HL-60/S4 treated with phorbol 12-myristate 13-acetate at 8.2 ng/mL for 4 days and 3 days (cell line): ENCODE measurements around the gene RPTOR.
"Not testable (repeated sequence)": the region's sequence is repeated elsewhere in the genome, so short reads cannot be mapped to it uniquely, and the experiment has no call there.

Experiments used
- in situ Hi-C: fragments of 300-500 bp; cut with MboI; formaldehyde crosslinking; loops from 2 replicates; pipeline ENCODE4 v1.15.0; 2022; ENCODE audit warnings: low sequenced_read_pairs

RPTOR gene, protein sequence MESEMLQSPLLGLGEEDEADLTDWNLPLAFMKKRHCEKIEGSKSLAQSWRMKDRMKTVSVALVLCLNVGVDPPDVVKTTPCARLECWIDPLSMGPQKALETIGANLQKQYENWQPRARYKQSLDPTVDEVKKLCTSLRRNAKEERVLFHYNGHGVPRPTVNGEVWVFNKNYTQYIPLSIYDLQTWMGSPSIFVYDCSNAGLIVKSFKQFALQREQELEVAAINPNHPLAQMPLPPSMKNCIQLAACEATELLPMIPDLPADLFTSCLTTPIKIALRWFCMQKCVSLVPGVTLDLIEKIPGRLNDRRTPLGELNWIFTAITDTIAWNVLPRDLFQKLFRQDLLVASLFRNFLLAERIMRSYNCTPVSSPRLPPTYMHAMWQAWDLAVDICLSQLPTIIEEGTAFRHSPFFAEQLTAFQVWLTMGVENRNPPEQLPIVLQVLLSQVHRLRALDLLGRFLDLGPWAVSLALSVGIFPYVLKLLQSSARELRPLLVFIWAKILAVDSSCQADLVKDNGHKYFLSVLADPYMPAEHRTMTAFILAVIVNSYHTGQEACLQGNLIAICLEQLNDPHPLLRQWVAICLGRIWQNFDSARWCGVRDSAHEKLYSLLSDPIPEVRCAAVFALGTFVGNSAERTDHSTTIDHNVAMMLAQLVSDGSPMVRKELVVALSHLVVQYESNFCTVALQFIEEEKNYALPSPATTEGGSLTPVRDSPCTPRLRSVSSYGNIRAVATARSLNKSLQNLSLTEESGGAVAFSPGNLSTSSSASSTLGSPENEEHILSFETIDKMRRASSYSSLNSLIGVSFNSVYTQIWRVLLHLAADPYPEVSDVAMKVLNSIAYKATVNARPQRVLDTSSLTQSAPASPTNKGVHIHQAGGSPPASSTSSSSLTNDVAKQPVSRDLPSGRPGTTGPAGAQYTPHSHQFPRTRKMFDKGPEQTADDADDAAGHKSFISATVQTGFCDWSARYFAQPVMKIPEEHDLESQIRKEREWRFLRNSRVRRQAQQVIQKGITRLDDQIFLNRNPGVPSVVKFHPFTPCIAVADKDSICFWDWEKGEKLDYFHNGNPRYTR (N-terminal part only)

DNA sequence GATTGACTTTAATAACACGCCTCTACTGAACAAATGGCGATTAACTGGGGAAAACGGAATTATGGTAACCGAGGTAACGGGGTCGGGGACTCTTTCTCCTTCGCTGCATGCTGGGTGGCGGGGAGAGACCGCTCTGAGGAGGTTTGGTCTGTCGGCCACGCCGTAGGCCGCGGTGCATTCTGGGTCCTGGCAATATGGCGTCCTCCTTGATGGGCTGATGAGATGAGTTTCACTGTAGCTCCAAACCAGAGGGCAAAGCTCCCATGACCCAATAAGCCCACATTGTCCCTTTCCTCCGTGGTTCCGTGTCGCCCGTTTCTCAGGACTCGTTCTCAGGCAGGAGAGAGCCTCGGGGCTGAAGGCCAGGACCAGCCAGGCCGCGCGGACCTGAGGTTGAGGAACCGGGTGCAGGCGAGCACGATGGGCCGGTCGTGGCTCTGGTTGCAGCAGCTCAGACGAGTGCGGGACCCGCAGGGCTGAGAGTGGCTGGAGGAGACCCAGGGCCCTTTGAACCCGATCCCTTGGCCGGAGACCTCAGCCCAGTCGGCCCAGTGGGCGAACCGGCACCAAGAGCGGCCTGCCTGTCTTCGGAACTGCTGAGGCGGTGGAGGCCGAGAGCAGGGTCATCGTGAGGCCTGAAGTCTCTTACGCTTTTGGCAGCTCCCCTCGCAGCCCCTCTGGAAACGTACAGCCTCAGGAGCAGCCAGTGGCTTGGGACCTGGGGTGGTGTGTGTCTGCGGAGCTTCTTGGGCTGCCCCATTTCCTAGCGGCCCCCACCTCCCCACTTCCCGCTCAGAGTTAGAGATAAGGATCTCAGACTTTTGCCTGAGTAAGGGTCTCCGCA is at the start of gene RPTOR:
TSS of gene RPTOR (plus strand) at position 184 of the 844 bp plus-strand sequence. CDS start 792 bp downstream, outside the sequence.
- in situ Hi-C loops = no loop called here

DNA sequence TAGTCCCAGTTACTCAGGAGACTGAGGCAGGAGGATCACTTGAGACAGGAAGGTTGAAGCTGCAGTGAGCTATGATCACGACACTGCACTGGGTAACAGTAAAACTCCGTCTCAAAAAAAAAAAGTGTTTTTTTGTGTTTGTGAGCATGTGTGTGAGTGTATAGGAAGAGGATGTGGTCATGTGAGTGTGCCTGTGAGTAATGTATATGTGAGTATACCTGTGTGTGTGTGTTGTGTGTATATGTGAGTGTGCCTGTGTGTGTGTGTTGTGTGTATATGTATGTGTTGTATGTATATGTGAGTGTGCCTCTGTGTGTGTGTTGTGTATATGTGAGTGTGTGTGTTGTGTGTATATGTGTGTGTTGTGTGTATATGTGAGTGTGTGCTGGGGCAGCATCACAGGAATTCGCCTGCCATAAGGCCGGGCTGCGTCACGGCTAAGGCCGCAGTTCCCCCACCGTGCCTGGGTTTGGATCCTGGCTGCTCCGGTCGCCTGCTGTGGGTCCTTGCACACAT is 46.9 kb upstream of the RPTOR start:
- in situ Hi-C loops = no loop called here

GRCh38 chr17:80498242-80498919 is 46.3 kb upstream of the RPTOR start:
- in situ Hi-C loops = no loop called here

DNA sequence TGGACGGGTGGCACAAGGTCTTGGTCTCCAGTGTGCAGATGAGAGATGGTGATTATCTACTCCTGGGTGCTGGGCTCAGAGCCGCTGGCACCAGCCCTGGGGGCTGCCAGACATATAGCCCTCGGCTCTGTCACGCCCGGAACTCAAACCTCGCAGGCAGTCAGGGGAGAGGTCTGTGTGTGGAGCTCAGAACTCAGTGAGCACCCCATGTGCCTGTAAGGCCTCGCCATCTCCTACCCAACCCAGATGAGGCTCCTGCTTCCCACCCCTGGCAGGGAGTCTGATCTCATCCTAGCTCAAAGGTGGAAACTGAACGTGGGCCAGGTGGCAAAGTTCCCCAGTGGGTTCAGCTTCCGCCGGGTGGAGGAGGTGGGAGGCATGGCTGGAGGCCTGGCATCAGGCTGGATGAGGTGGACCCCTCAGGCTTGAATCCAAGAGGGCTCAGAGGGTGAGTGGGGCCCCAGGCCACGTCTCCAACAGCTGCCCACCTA is 45.7 kb upstream of the RPTOR start:
- in situ Hi-C loops = no loop called here

DNA sequence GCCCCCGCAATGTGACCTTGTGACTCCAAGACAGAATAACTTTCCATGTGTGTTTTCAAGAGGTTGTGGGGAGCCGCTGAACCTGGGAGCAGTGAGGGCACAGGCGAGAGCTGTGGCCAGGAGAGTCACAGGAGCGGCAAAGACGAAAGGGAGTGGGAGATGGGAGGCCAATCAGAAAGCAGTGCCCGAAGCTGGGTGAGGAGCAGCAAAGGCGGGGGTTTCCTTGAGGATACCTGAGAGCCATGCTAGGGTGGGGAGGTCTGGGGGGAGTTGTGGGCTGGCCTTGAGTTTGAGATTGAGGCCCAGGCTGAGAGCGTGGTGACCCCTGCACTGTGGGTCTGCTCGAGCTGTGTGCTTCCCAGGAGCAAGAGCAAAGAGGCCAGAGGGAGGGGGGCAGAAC is 45.1 kb upstream of the RPTOR start:
- in situ Hi-C loops = no loop called here

- in situ Hi-C loops = no loop called here
Measured at GRCh38 chr17:80499961-80500665, 44.5 kb upstream of the RPTOR start.

DNA sequence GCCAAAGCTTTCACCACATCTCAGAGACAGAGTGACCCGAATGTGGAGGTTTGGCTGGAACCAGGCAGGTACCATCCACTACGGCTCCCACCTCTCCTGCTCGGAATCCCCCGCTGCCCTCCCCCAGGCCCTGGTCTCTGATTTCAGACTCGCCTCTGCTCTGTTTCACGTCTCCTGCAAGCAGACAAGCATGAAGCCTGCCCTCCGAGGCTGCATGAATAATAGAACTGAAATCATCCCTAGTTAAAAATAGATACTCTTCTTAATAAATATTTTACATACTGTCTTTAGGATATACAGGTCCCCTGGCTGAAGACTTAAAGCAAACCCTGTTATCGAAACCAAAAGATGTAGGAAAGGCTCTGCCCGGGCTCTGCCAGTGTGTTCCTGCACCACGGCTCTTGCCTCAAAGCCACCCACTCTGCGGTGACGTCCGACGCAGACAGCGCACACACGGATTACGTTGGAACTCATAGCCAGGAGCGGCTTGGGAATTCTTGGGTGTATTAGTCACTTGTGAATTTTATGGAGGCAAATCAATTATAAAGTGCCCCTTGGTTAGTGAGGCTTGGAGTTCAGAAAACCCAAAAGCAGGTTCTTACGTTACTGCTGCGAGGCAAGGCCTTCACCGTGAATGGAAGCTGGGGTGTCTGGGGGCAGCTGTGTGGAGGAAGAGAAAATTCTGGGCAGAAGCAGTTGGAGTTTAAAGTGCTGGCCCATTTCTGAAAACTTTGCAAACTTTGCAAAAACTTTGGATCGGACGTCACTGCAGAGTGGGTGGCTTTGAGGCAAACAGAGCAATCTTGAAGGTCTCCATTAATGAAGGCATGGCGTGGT is 42.7 kb upstream of the RPTOR start:
- in situ Hi-C loops = no loop called here

- in situ Hi-C loops = no loop called here
Measured at GRCh38 chr17:80502578-80502877, 42.1 kb upstream of the RPTOR start.

DNA sequence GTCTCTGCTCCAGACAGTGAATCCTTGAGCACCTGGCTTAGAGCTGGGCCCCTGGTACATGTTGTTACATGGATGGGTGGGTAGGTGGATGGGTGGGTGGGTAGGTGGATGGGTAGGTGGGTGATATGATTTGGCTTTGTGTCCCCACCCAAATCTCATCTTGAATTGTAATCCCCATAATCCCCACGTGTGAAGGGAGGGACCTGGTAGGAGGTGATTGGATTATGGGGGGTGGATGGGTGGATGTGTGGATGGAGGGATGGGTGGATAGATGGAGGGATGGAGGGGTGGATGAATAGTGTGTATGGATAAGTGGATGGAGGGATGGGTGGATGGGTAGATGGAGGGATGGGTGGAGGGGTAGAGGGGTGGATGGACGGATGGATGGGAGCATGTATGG is 41.6 kb upstream of the RPTOR start:
- in situ Hi-C loops = no loop called here

DNA sequence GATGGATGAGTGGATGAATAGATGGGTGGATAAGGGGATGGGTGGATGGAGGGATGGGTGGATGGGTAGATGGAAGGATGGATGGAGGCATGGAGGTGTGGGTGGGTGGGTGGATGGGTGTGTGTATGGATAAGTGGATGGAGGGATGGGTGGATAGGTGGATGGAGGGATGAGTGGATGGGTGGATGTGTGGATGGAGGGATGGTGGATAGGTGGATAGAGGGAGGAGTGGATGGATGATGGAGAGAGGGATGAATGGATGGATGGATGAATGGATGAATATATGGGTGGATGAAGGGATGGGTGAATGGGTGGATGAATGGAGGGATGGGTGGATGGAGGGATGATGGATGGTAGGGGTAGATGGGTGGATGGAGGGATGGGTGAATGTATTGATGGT is 40.7 kb upstream of the RPTOR start:
- in situ Hi-C loops = no loop called here

DNA sequence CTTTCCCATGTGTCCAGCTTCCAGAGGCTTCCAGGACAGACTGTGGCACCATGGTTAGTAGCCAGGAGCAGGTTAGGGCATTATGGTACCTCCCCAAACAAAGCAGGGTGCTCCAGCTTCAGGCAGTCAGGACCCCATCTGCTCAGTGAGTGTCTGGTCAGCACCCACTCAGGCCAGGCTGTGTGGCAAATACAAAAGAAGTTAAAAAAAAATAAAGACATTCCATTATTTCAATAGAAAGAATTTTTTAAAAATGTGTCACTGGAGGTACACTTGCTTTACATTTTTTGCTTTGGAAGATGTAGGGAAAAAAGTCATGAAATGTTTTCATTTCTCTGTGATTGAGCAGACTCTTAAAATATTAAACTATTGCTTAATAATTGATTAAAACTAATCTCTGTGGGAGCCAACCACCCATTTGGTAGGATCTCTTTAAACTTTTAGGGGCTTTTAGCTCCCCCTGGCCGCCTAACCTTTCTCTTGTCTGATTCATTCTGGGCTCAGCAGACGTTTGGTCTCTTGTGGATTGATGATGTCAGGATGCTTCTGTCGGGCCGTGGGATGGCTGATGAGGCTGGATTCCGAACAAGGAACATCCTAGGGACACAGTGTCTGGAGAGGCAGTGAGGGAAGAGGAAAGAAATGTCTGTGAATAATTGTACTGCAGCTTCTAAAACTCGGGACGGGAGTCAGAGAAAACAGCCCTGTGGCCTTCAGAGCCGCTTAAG is 39.8 kb upstream of the RPTOR start:
- in situ Hi-C loops = no loop called here

DNA sequence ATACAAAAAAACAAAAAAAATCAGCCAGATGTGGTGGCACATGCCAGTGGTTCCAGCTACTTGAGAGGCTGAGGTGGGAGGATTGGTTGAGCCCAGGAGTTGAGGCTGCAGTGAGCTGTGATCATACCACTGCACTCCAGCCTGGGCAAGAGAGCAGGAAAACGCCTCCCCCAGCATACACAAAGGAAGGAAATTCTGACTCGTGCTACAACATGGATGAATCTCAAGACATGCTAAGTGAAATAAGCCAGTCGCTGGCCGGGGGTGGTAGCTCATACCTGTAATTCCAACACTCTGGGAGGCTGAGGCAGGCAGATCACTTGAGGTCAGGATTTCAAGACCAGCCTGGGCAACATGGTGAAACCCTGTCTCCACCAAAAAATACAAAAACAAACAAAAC is 37.5 kb upstream of the RPTOR start:
- in situ Hi-C loops = not testable (repeated sequence)

DNA sequence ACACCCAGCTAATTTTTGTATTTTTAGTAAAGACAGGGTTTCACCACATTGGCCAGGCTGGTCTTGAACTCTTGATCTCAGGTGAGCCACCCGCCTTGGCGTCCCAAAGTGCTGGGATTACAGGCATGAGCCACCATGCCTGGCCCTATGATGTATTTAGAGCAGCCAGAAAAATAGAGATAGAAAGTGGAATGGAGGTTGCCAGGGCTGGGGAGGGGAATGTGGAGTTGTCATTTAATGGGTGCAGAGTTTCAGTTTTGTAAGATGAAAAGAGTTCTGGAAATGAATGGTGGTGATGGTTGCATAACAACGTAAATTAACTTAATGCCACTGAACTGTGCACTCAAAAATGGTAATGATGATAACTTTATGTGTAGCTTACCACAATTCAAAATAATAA is 36.7 kb upstream of the RPTOR start:
- in situ Hi-C loops = no loop called here

DNA sequence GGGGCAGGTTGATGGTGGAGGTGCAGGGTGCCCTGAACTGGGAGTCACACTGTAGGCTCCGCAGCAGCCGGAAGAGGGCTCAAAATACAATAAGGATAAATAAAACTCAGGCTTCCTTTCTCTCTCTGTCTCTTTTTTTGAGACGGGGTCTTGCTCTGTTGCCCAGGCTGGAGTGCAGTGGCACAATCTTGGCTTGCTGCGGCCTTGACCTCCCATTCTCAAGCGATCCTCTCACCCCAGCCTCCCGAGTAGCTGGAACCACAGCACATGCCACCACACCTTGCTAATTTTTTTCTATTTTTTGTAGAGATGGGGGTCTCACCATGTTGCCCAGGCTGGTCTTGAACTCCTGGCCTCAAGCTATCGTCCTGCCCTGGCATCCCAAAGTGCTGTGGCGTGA is 35.3 kb upstream of the RPTOR start:
- in situ Hi-C loops = no loop called here

DNA sequence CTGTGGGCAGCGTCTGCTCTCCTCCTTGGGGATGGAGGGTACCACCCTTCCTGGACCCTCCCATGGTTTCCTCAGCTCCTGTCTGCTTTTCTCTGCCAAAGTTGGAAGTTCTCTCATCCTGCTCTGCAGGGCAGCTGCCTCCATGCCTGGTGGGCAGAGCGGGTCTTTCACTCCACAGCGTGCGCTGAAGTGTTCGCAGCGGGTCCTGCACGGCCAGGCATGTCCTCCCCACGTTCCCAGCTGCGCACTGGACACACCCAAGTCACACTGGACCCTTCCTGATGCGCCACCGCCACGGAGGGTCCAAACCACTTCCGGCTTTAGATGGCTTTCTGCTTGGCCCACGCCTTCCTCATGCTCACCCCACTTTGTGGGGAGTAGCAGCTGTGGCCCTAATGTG is 34.5 kb upstream of the RPTOR start:
- in situ Hi-C loops = no loop called here

- in situ Hi-C loops = no loop called here
Measured at GRCh38 chr17:80510772-80511171, 33.9 kb upstream of the RPTOR start.

DNA sequence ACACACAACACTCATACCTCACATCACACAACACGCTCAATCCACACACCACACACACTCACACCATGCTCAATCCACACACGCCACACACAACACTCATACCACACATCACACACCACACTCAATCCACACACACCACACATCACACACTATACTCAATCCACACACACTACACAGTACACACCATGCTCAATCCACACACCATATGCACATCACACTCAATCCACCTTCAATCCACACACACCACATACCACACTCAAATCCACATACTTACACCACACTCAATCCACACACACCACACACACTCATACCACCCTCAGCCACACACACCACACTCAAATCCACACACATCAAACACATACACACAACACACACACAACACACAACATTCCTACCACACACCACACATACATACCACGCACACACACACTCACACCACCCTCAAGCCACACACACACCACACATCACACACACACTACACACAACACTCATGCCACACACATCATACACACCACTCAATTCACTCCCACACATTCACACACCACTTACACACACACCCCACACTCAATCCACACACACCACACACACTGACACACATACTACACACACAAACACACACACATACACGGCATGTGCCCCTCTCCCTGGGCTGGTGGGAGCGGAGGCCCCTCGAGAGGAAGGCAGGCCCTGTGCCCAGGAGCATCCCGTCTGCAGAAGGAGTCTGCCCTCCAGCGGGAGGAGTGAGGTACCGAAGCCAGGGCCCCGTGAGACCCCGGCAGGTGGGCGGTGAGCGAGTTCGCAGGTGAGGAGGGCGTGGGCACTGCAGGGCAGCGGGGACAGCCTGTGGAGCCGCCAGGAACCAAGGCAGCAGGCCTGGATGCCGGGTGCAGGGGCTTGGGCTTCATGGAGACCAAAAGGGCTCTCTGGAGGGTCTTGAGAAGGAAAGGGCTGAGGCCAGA is 33.1 kb upstream of the RPTOR start:
- in situ Hi-C loops = no loop called here
